ENCODE data around the gene CBFB. TPM values are rescaled to one million over a fixed set of nuclear protein-coding genes. Genes with fewer than 3 reads are reported as not detected.
A peak's percentile ranks its signal among the peaks of the same experiment; 100 is the strongest.

The CBFB gene
- total RNA-seq, 2 donors from 2014 or later, result 128 to 161 TPM

GRCh38 chr16:67022531-67023214 is 6.3 kb upstream of the CBFB start:
- Mint-ChIP-seq H3K4me3 (no peak overlapping the region), H3K9me3 (no peaks in the 10 kb centered on the region), H3K27me3 (peaks cover 0 to 7% of the 10 kb centered on the region in 2 donors), H3K4me1 (ENCODE audit: low read depth in 2 of 2) (no peaks in the 10 kb centered on the region), H3K27ac (no peak overlapping the region), H3K36me3 (no peaks in the 10 kb centered on the region)
- DNase-seq (ENCODE audit: low spot score), result no peak
- no peak for ATAC-seq

- ATAC-seq (no peak), DNase-seq (ENCODE audit: low spot score) (no peak)
- Mint-ChIP-seq H3K27me3 (peaks cover 0 to 7% of the 10 kb centered on the region in 2 donors), H3K27ac (no peak overlapping the region), H3K36me3 (no peaks in the 10 kb centered on the region), H3K4me1 (ENCODE audit: low read depth in 2 of 2) (no peaks in the 10 kb centered on the region), H3K9me3 (no peaks in the 10 kb centered on the region), H3K4me3 (no peak overlapping the region)
These were observed 5.3 kb upstream of the CBFB start for GRCh38 chr16:67023689-67024088.

DNA sequence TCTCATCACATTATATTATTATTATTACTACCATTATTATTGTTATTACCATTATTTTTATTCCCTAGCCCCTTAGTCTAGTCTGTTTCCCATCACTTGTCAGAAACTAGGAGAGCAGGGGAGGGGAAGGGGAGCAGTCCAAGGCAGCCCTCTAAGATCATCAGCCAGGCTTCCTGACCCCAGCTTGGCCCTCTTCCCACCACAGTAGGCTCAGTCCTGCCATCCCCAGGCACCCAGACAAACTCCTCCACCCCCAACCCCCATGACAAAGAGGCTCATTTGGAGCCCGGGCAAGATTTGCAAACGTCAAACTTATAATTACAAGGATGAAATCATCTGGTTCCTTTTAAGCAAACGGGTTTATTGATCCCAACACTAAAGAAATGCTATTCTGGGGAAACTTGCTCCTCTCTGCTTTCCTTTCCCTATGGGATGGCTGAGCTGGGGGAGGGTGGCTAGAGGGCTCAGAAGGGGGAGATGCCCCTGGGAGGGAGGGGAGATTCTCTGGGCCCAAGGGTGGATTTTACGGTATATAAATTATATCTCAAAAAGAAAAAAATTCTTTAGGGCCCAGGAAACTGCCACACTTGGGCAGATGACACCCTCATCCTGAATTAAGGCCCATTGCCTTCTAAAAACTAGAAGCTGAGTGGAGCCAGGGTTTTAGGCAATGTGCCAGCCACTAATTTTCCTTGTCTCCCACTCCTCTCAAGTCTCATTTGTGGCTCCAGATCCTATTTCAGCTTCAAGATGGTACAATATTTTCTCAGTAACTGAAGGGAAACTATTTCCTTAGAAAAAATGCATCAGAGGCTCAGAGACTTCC is 4.4 kb upstream of the CBFB start:
- DNase-seq (ENCODE audit: low spot score), result no peak
- peaks cover 0 to 7% of the 10 kb centered on the region in 2 donors for H3K27me3 Mint-ChIP-seq
- no peaks in the 10 kb centered on the region for H3K36me3 Mint-ChIP-seq
- H3K27ac Mint-ChIP-seq, result no peak overlapping the region
- no peak overlapping the region for H3K4me3 Mint-ChIP-seq
- no peak for ATAC-seq
- H3K4me1 Mint-ChIP-seq (ENCODE audit: low read depth in 2 of 2), result no peaks in the 10 kb centered on the region
- no peaks in the 10 kb centered on the region for H3K9me3 Mint-ChIP-seq

- Mint-ChIP-seq H3K36me3 (no peaks in the 10 kb centered on the region), H3K27ac (no peak overlapping the region), H3K9me3 (no peaks in the 10 kb centered on the region), H3K27me3 (peaks cover 0 to 7% of the 10 kb centered on the region in 2 donors), H3K4me1 (ENCODE audit: low read depth in 2 of 2) (peaks cover under 1 to 4% of the 10 kb centered on the region in 2 donors), H3K4me3 (no peak overlapping the region)
- DNase-seq (ENCODE audit: low spot score) (no peak), ATAC-seq (no peak)
These were observed 3.8 kb upstream of the CBFB start for GRCh38 chr16:67025210-67025550.

DNA sequence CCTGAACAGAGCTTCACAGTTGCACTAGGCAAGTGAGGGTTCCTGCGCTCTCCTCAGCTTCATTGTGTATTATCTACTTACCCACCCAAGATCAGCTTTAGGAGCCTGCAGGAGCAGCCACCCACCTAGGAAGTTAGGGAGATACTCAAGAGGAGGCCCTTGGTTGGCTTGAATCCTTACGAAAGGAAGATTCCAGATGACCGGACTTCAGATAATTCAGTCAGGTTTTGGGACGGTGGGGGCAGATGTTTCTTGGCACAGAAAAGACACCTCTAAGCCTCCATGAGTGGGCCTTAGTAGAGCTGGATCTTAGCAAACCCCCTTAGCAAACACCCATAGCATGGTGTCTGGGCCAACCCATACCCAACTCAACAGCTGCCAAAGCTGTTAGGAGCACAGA is 2.4 kb upstream of the CBFB start:
- no peaks in the 10 kb centered on the region for H3K27me3 Mint-ChIP-seq
- no peaks in the 10 kb centered on the region for H3K36me3 Mint-ChIP-seq
- no peaks in the 10 kb centered on the region for H3K9me3 Mint-ChIP-seq
- H3K4me1 Mint-ChIP-seq (ENCODE audit: low read depth in 2 of 2), result peaks cover 7 to 12% of the 10 kb centered on the region in 2 donors
- H3K27ac Mint-ChIP-seq, result no peak overlapping the region
- no peak for ATAC-seq
- H3K4me3 Mint-ChIP-seq, result no peak overlapping the region
- DNase-seq (ENCODE audit: low spot score), result no peak

DNA sequence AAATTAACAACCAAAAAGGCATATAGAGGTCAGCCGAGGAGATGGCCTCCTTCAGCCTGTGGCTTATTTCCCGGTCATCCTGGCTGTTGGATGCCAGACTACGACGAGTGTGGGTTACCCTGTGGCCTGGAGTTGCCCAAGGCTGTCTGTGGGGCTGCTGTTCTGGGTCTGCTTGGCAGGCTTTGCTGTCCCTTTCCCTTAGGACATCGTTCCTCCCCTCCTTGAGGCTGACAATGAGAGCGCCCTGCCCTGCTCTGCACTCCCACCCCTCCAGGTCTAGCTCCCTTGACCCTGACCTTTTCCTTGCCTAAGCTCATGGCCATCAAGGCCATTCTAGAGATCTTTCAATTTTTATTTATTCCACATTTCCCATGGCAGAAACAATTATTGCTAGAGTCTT is 1.9 kb upstream of the CBFB start:
- Mint-ChIP-seq H3K4me1 (ENCODE audit: low read depth in 2 of 2) (peaks cover 10 to 17% of the 10 kb centered on the region in 2 donors), H3K4me3 (no peak overlapping the region)

GRCh38 chr16:67028167-67028695 is 718 bp upstream of the CBFB start:
- peaks cover 14 to 22% of the 10 kb centered on the region in 2 donors for H3K4me1 Mint-ChIP-seq (ENCODE audit: low read depth in 2 of 2)
- no peak for DNase-seq (ENCODE audit: low spot score)

More for the DNA sequence above, 1.9 kb upstream of the CBFB start:
- Mint-ChIP-seq H3K9me3 (no peaks in the 10 kb centered on the region), H3K27me3 (no peaks in the 10 kb centered on the region), H3K27ac (no peak overlapping the region), H3K36me3 (peaks cover 2% of the 10 kb centered on the region)
- no peak for DNase-seq (ENCODE audit: low spot score)
- ATAC-seq, result no peak

GRCh38 chr16:67029254-67030096 is 526 bp downstream of the CBFB start:
- Mint-ChIP-seq H3K4me1 (ENCODE audit: low read depth in 2 of 2) (peaks cover 16 to 26% of the 10 kb centered on the region in 2 donors), H3K27ac (peak overlapping the region; percentile 78 to 82), H3K9me3 (no peaks in the 10 kb centered on the region), H3K36me3 (peaks cover 6% of the 10 kb centered on the region), H3K4me3 (peak overlapping the region; percentile 88), H3K27me3 (no peaks in the 10 kb centered on the region)
- peak; percentile 80 for DNase-seq (ENCODE audit: low spot score)
- peak; percentile 65 to 68 for ATAC-seq

More at GRCh38 chr16:67028167-67028695, 718 bp upstream of the CBFB start:
- Mint-ChIP-seq H3K9me3 (no peaks in the 10 kb centered on the region), H3K4me3 (peak overlapping the region; percentile 88), H3K27me3 (no peaks in the 10 kb centered on the region), H3K36me3 (peaks cover 6% of the 10 kb centered on the region), H3K27ac (peak overlapping the region; percentile 86 to 93)
- ATAC-seq, result no peak

DNA sequence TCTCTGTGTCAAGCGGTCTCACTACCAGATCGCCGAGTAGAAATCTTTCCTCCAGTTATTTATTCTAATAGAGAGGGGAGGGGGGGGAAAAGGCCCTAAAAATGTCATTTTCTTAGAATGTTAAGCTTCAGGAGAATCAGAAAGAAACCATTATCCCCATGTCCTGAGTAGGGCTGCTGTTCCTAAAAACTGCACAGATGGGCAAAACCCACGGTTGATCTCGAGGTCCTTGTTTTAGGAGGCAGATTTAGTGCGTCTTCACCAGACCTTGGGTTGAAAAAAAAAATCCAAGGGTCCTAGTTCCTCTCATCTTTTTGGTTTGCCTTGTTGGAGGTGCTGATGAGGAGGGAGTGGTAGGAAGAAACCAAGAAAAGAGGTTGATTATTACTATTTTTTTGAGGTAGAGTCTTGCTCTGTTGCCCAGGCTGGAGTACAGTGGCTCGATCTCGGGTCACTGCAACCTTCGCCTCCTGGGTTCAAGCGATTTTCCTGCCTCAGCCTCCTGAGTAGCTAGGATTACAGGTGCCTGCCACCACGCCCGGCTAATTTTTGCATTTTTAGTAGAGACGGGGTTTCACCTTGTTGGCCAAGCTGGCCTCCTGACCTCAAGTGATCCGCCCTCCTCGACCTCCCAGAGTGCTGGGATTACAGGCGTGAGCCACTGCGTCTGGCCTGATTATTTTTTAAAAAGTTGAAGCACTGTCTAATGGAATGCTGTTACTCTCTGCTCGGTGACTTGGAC is 1.4 kb downstream of the CBFB start:
- no peaks in the 10 kb centered on the region for H3K27me3 Mint-ChIP-seq
- H3K27ac Mint-ChIP-seq, result peak overlapping the region; percentile 78 to 82
- H3K4me3 Mint-ChIP-seq, result peak overlapping the region; percentile 88
- H3K9me3 Mint-ChIP-seq, result no peaks in the 10 kb centered on the region
- no peak for ATAC-seq
- peaks cover 21 to 28% of the 10 kb centered on the region in 2 donors for H3K4me1 Mint-ChIP-seq (ENCODE audit: low read depth in 2 of 2)
- peaks cover 6% of the 10 kb centered on the region for H3K36me3 Mint-ChIP-seq
- DNase-seq (ENCODE audit: low spot score), result no peak

- H3K36me3 Mint-ChIP-seq, result peaks cover 6% of the 10 kb centered on the region
- peak overlapping the region in 1 of 2 donors; percentile 5 for H3K27ac Mint-ChIP-seq
- no peak for DNase-seq (ENCODE audit: low spot score)
- no peaks in the 10 kb centered on the region for H3K9me3 Mint-ChIP-seq
- no peaks in the 10 kb centered on the region for H3K27me3 Mint-ChIP-seq
- no peak overlapping the region for H3K4me3 Mint-ChIP-seq
- no peak for ATAC-seq
- H3K4me1 Mint-ChIP-seq (ENCODE audit: low read depth in 2 of 2), result peaks cover 27 to 36% of the 10 kb centered on the region in 2 donors
These were observed 5.5 kb downstream of the CBFB start for GRCh38 chr16:67034487-67034886.

GRCh38 chr16:67035364-67035763 is 6.4 kb downstream of the CBFB start:
- Mint-ChIP-seq H3K27ac (no peak overlapping the region), H3K27me3 (no peaks in the 10 kb centered on the region), H3K36me3 (peaks cover 10% of the 10 kb centered on the region), H3K4me1 (ENCODE audit: low read depth in 2 of 2) (peaks cover 24 to 39% of the 10 kb centered on the region in 2 donors), H3K9me3 (no peaks in the 10 kb centered on the region), H3K4me3 (no peak overlapping the region)
- ATAC-seq (no peak), DNase-seq (ENCODE audit: low spot score) (no peak)

DNA sequence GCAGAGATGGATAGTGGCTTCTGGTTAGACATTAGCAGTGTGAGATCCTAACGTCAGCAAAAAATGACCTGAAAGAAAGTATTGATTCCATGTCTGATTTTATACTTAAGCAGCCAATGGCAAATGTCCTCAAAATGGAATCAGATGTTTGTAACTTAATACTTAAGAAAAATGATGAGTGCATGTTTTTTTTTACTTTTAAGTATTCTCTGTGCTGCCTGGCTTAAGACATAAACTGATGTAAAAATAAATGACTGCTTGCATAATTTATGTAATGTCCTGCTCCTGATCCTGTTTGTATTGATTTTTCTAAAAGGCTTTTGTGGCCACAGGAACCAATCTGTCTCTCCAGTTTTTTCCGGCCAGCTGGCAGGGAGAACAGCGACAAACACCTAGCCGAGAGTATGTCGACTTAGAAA is 7.4 kb downstream of the CBFB start:
- DNase-seq (ENCODE audit: low spot score) (no peak), ATAC-seq (no peak)
- no peak overlapping the region for H3K4me3 Mint-ChIP-seq
- peaks cover 20% of the 10 kb centered on the region for H3K36me3 Mint-ChIP-seq
- H3K27me3 Mint-ChIP-seq, result no peaks in the 10 kb centered on the region
- H3K9me3 Mint-ChIP-seq, result no peaks in the 10 kb centered on the region
- no peak overlapping the region for H3K27ac Mint-ChIP-seq
- H3K4me1 Mint-ChIP-seq (ENCODE audit: low read depth in 2 of 2), result peaks cover 30 to 42% of the 10 kb centered on the region in 2 donors
